Measurements from ENCODE around the gene MORN1. TPM values are rescaled to one million over a fixed set of nuclear protein-coding genes. Genes with fewer than 3 reads are reported as not detected.

Gene MORN1
- total and polyA plus RNA-seq, 9 of the 15 experiments (the other 6 are each of a cell fraction or from before 2014, with no cell fraction given), result 0.24 to 9.3 (median 4.2) TPM

DNA sequence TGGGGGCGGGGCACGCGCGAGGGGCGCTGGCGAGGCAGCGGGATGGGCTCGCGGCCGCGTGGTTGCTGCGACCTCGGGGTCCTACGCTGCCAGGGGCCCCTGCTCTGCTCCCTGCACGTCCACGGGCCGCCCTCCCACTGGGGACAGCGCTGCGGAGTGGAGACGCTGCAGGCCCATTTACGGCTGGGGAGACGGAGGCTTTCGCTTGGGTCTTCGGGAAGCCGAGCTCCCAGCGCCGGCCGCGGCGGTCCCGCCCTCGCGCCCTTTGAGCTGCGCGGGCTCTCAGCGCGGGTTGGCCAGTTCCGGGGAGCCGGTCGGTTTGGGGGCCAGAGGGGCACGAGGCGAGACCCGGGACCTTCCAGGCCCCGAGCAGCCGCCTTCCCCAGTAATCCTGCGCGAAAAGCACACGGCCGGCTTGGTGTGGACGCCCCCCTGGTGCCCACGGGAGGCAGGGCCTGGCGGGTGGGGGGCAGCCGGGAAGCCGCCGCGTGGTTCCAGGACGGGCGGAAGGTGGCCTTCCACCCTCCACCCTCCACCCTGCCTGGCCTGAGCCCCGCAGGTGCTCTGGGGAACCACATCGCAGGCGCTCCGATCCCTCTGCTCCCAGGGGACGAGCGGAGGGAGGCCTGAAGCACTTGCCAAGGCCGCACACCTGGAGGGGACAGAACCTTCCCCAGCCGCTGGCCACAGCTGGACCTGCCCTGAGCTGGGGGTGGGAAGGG, 21.6 kb upstream of the MORN1 start (continued):
- no peak for TF ChIP-seq MTA1 (IDR thresholded peaks at IDR 0.05; ENCODE audit: borderline replicate concordance)
- TF ChIP-seq MCM7 (IDR thresholded peaks at IDR 0.05), result no peak
- no peak for TF ChIP-seq LEF1 (IDR thresholded peaks at IDR 0.05)
- no peak for TF ChIP-seq KDM1A (IDR thresholded peaks at IDR 0.05)
- TF ChIP-seq, protein P1, sequence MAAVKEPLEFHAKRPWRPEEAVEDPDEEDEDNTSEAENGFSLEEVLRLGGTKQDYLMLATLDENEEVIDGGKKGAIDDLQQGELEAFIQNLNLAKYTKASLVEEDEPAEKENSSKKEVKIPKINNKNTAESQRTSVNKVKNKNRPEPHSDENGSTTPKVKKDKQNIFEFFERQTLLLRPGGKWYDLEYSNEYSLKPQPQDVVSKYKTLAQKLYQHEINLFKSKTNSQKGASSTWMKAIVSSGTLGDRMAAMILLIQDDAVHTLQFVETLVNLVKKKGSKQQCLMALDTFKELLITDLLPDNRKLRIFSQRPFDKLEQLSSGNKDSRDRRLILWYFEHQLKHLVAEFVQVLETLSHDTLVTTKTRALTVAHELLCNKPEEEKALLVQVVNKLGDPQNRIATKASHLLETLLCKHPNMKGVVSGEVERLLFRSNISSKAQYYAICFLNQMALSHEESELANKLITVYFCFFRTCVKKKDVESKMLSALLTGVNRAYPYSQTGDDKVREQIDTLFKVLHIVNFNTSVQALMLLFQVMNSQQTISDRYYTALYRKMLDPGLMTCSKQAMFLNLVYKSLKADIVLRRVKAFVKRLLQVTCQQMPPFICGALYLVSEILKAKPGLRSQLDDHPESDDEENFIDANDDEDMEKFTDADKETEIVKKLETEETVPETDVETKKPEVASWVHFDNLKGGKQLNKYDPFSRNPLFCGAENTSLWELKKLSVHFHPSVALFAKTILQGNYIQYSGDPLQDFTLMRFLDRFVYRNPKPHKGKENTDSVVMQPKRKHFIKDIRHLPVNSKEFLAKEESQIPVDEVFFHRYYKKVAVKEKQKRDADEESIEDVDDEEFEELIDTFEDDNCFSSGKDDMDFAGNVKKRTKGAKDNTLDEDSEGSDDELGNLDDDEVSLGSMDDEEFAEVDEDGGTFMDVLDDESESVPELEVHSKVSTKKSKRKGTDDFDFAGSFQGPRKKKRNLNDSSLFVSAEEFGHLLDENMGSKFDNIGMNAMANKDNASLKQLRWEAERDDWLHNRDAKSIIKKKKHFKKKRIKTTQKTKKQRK (IDR thresholded peaks at IDR 0.05; ENCODE audit: borderline replicate concordance, low read depth, low read length), result no peak
- TF ChIP-seq, protein P2, sequence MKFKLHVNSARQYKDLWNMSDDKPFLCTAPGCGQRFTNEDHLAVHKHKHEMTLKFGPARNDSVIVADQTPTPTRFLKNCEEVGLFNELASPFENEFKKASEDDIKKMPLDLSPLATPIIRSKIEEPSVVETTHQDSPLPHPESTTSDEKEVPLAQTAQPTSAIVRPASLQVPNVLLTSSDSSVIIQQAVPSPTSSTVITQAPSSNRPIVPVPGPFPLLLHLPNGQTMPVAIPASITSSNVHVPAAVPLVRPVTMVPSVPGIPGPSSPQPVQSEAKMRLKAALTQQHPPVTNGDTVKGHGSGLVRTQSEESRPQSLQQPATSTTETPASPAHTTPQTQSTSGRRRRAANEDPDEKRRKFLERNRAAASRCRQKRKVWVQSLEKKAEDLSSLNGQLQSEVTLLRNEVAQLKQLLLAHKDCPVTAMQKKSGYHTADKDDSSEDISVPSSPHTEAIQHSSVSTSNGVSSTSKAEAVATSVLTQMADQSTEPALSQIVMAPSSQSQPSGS (CRISPR knock-in tag; IDR thresholded peaks at IDR 0.05), result no peak; the same call in 1 of the 2 replicates
- no peak for TF ChIP-seq U2AF2 (optimal IDR thresholded peaks at IDR 0.05; ENCODE audit: low read depth, low read length)
- TF ChIP-seq CBFB (CRISPR knock-in tag; IDR thresholded peaks at IDR 0.05), result no peak
- peak; percentile 6; the same call in 1 of the 2 replicates for TF ChIP-seq CBX1 (IDR thresholded peaks at IDR 0.05; ENCODE audit: low read depth)
- TF ChIP-seq NFIC (IDR thresholded peaks at IDR 0.05), result no peak
- no peak for TF ChIP-seq TFAM (CRISPR knock-in tag; conservative IDR thresholded peaks at IDR 0.05)
- no peak for TF ChIP-seq ZNF263 (CRISPR knock-in tag; IDR thresholded peaks at IDR 0.05; ENCODE audit: borderline replicate concordance)
- no peak for TF ChIP-seq PYGO2 (tag; IDR thresholded peaks at IDR 0.05)
- no peak for TF ChIP-seq SNIP1 (IDR thresholded peaks at IDR 0.05; ENCODE audit: low read depth)
- no peak for TF ChIP-seq NCOA4 (IDR thresholded peaks at IDR 0.05; ENCODE audit: partially characterized antibody)
- peak; percentile 61; the same call in 1 of the 2 replicates for TF ChIP-seq GABPA (tag; conservative IDR thresholded peaks at IDR 0.05; ENCODE audit: low read depth)
- TF ChIP-seq ZNF780A (CRISPR knock-in tag; IDR thresholded peaks at IDR 0.05), result no peak
- TF ChIP-seq ZNF165 (CRISPR knock-in tag; IDR thresholded peaks at IDR 0.05; ENCODE audit: borderline replicate concordance), result no peak
- TF ChIP-seq ATF1 (CRISPR knock-in tag; IDR thresholded peaks at IDR 0.05), result no peak
- TF ChIP-seq ATF1 (tag; IDR thresholded peaks at IDR 0.05), result no peak
- TF ChIP-seq, protein P3, sequence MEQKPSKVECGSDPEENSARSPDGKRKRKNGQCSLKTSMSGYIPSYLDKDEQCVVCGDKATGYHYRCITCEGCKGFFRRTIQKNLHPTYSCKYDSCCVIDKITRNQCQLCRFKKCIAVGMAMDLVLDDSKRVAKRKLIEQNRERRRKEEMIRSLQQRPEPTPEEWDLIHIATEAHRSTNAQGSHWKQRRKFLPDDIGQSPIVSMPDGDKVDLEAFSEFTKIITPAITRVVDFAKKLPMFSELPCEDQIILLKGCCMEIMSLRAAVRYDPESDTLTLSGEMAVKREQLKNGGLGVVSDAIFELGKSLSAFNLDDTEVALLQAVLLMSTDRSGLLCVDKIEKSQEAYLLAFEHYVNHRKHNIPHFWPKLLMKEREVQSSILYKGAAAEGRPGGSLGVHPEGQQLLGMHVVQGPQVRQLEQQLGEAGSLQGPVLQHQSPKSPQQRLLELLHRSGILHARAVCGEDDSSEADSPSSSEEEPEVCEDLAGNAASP (IDR thresholded peaks at IDR 0.05), result no peak
- TF ChIP-seq, protein P4, sequence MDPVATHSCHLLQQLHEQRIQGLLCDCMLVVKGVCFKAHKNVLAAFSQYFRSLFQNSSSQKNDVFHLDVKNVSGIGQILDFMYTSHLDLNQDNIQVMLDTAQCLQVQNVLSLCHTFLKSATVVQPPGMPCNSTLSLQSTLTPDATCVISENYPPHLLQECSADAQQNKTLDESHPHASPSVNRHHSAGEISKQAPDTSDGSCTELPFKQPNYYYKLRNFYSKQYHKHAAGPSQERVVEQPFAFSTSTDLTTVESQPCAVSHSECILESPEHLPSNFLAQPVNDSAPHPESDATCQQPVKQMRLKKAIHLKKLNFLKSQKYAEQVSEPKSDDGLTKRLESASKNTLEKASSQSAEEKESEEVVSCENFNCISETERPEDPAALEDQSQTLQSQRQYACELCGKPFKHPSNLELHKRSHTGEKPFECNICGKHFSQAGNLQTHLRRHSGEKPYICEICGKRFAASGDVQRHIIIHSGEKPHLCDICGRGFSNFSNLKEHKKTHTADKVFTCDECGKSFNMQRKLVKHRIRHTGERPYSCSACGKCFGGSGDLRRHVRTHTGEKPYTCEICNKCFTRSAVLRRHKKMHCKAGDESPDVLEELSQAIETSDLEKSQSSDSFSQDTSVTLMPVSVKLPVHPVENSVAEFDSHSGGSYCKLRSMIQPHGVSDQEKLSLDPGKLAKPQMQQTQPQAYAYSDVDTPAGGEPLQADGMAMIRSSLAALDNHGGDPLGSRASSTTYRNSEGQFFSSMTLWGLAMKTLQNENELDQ (CRISPR knock-in tag; IDR thresholded peaks at IDR 0.05; ENCODE audit: borderline replicate concordance), result no peak

Data from K562 (cell line).